ENCODE data around the gene MYBPHL.

The MYBPHL gene

DNA sequence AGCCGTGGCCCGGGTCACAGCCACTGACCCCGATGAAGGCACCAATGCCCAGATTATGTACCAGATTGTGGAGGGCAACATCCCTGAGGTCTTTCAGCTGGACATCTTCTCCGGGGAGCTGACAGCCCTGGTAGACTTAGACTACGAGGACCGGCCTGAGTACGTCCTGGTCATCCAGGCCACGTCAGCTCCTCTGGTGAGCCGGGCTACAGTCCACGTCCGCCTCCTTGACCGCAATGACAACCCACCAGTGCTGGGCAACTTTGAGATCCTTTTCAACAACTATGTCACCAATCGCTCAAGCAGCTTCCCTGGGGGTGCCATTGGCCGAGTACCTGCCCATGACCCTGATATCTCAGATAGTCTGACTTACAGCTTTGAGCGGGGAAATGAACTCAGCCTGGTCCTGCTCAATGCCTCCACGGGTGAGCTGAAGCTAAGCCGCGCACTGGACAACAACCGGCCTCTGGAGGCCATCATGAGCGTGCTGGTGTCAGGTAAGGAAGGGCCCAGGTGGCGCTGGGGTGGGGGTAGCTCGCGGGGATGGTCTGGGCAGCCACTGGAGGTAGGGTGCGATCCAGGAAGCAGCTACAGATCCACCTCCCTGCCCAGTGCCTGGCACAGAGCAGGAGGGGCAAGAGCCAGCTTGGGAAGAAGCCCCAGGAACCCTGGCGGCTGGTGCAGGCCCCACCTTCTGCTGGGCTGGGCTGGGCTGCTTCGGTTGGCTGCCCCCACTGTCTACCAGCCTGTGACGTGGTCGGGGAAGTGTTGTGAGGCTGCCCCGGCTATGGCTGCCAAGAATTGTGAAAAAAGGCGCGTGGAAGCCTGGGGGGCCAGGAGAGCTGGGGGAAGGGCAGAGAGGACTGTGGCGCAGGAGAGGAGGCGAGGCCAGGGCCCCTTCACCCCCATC is 53.7 kb downstream of the MYBPHL start:
- no peak for TF ChIP-seq RARB (CRISPR knock-in tag; IDR thresholded peaks at IDR 0.05)
- no peak for TF ChIP-seq PPARA (CRISPR knock-in tag; IDR thresholded peaks at IDR 0.05; ENCODE audit: borderline replicate concordance)
- TF ChIP-seq, protein P1, sequence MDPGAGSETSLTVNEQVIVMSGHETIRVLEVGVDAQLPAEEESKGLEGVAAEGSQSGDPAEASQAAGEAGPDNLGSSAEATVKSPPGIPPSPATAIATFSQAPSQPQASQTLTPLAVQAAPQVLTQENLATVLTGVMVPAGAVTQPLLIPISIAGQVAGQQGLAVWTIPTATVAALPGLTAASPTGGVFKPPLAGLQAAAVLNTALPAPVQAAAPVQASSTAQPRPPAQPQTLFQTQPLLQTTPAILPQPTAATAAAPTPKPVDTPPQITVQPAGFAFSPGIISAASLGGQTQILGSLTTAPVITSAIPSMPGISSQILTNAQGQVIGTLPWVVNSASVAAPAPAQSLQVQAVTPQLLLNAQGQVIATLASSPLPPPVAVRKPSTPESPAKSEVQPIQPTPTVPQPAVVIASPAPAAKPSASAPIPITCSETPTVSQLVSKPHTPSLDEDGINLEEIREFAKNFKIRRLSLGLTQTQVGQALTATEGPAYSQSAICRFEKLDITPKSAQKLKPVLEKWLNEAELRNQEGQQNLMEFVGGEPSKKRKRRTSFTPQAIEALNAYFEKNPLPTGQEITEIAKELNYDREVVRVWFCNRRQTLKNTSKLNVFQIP (CRISPR knock-in tag; IDR thresholded peaks at IDR 0.05; ENCODE audit: borderline replicate concordance, low read depth): no peak
- TF ChIP-seq CSDC2 (CRISPR knock-in tag; IDR thresholded peaks at IDR 0.05): no peak
- no peak for TF ChIP-seq ZNF70 (CRISPR knock-in tag; IDR thresholded peaks at IDR 0.05)
- TF ChIP-seq, protein P2, sequence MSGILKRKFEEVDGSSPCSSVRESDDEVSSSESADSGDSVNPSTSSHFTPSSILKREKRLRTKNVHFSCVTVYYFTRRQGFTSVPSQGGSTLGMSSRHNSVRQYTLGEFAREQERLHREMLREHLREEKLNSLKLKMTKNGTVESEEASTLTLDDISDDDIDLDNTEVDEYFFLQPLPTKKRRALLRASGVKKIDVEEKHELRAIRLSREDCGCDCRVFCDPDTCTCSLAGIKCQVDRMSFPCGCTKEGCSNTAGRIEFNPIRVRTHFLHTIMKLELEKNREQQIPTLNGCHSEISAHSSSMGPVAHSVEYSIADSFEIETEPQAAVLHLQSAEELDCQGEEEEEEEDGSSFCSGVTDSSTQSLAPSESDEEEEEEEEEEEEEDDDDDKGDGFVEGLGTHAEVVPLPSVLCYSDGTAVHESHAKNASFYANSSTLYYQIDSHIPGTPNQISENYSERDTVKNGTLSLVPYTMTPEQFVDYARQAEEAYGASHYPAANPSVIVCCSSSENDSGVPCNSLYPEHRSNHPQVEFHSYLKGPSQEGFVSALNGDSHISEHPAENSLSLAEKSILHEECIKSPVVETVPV (CRISPR knock-in tag; IDR thresholded peaks at IDR 0.05): no peak
- TF ChIP-seq, protein P3, sequence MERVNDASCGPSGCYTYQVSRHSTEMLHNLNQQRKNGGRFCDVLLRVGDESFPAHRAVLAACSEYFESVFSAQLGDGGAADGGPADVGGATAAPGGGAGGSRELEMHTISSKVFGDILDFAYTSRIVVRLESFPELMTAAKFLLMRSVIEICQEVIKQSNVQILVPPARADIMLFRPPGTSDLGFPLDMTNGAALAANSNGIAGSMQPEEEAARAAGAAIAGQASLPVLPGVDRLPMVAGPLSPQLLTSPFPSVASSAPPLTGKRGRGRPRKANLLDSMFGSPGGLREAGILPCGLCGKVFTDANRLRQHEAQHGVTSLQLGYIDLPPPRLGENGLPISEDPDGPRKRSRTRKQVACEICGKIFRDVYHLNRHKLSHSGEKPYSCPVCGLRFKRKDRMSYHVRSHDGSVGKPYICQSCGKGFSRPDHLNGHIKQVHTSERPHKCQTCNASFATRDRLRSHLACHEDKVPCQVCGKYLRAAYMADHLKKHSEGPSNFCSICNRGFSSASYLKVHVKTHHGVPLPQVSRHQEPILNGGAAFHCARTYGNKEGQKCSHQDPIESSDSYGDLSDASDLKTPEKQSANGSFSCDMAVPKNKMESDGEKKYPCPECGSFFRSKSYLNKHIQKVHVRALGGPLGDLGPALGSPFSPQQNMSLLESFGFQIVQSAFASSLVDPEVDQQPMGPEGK (CRISPR knock-in tag; IDR thresholded peaks at IDR 0.05; ENCODE audit: borderline replicate concordance): no peak
- TF ChIP-seq TCF4 (CRISPR knock-in tag; IDR thresholded peaks at IDR 0.05; ENCODE audit: borderline replicate concordance): no peak
- TF ChIP-seq ZNF565 (CRISPR knock-in tag; conservative IDR thresholded peaks at IDR 0.05; ENCODE audit: low read depth): no peak
- no peak; the same call in 2 of the 3 replicates for ATAC-seq

DNA sequence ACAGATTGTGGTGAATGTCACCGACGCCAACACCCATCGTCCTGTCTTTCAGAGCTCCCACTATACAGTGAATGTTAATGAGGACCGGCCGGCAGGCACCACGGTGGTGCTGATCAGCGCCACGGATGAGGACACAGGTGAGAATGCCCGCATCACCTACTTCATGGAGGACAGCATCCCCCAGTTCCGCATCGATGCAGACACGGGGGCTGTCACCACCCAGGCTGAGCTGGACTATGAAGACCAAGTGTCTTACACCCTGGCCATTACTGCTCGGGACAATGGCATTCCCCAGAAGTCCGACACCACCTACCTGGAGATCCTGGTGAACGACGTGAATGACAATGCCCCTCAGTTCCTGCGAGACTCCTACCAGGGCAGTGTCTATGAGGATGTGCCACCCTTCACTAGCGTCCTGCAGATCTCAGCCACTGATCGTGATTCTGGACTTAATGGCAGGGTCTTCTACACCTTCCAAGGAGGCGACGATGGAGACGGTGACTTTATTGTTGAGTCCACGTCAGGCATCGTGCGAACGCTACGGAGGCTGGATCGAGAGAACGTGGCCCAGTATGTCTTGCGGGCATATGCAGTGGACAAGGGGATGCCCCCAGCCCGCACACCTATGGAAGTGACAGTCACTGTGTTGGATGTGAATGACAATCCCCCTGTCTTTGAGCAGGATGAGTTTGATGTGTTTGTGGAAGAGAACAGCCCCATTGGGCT is 54.5 kb downstream of the MYBPHL start:
- no peak for ATAC-seq
- TF ChIP-seq BACH2 (CRISPR knock-in tag; IDR thresholded peaks at IDR 0.05; ENCODE audit: borderline replicate concordance) (no peak), ZNF8 (CRISPR knock-in tag; IDR thresholded peaks at IDR 0.05) (no peak), CSDC2 (CRISPR knock-in tag; IDR thresholded peaks at IDR 0.05) (no peak), SNAI2 (CRISPR knock-in tag; IDR thresholded peaks at IDR 0.05) (no peak), ZFP30 (CRISPR knock-in tag; IDR thresholded peaks at IDR 0.05) (no peak), RARB (CRISPR knock-in tag; IDR thresholded peaks at IDR 0.05) (no peak), ZC3H10 (CRISPR knock-in tag; IDR thresholded peaks at IDR 0.05) (no peak), TOX (CRISPR knock-in tag; IDR thresholded peaks at IDR 0.05; ENCODE audit: borderline replicate concordance) (no peak), ARNTL (CRISPR knock-in tag; IDR thresholded peaks at IDR 0.05; ENCODE audit: borderline replicate concordance, low read depth) (no peak), ZFP3 (CRISPR knock-in tag; IDR thresholded peaks at IDR 0.05) (no peak), GLIS3 (CRISPR knock-in tag; IDR thresholded peaks at IDR 0.05) (no peak), ISL1 (CRISPR knock-in tag; IDR thresholded peaks at IDR 0.05) (no peak), OSR1 (CRISPR knock-in tag; IDR thresholded peaks at IDR 0.05) (no peak), ESRRG (CRISPR knock-in tag; IDR thresholded peaks at IDR 0.05) (no peak), ZNF70 (CRISPR knock-in tag; IDR thresholded peaks at IDR 0.05) (no peak), ZNF565 (CRISPR knock-in tag; conservative IDR thresholded peaks at IDR 0.05; ENCODE audit: low read depth) (no peak), TCF4 (CRISPR knock-in tag; IDR thresholded peaks at IDR 0.05; ENCODE audit: borderline replicate concordance) (no peak)
- TF ChIP-seq, protein P3 (CRISPR knock-in tag; IDR thresholded peaks at IDR 0.05; ENCODE audit: borderline replicate concordance): no peak
- TF ChIP-seq, protein P1 (CRISPR knock-in tag; IDR thresholded peaks at IDR 0.05; ENCODE audit: borderline replicate concordance, low read depth): no peak
- TF ChIP-seq, protein P4, sequence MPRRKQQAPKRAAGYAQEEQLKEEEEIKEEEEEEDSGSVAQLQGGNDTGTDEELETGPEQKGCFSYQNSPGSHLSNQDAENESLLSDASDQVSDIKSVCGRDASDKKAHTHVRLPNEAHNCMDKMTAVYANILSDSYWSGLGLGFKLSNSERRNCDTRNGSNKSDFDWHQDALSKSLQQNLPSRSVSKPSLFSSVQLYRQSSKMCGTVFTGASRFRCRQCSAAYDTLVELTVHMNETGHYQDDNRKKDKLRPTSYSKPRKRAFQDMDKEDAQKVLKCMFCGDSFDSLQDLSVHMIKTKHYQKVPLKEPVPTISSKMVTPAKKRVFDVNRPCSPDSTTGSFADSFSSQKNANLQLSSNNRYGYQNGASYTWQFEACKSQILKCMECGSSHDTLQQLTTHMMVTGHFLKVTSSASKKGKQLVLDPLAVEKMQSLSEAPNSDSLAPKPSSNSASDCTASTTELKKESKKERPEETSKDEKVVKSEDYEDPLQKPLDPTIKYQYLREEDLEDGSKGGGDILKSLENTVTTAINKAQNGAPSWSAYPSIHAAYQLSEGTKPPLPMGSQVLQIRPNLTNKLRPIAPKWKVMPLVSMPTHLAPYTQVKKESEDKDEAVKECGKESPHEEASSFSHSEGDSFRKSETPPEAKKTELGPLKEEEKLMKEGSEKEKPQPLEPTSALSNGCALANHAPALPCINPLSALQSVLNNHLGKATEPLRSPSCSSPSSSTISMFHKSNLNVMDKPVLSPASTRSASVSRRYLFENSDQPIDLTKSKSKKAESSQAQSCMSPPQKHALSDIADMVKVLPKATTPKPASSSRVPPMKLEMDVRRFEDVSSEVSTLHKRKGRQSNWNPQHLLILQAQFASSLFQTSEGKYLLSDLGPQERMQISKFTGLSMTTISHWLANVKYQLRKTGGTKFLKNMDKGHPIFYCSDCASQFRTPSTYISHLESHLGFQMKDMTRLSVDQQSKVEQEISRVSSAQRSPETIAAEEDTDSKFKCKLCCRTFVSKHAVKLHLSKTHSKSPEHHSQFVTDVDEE (CRISPR knock-in tag; IDR thresholded peaks at IDR 0.05): no peak
